RPMI8226 (cell line): ENCODE data around the gene PVALB.

Source experiments
- DNase-seq: peaks from one replicate; pipeline ENCODE4 v3.0.0-alpha.2; 2015

The PVALB gene

DNA sequence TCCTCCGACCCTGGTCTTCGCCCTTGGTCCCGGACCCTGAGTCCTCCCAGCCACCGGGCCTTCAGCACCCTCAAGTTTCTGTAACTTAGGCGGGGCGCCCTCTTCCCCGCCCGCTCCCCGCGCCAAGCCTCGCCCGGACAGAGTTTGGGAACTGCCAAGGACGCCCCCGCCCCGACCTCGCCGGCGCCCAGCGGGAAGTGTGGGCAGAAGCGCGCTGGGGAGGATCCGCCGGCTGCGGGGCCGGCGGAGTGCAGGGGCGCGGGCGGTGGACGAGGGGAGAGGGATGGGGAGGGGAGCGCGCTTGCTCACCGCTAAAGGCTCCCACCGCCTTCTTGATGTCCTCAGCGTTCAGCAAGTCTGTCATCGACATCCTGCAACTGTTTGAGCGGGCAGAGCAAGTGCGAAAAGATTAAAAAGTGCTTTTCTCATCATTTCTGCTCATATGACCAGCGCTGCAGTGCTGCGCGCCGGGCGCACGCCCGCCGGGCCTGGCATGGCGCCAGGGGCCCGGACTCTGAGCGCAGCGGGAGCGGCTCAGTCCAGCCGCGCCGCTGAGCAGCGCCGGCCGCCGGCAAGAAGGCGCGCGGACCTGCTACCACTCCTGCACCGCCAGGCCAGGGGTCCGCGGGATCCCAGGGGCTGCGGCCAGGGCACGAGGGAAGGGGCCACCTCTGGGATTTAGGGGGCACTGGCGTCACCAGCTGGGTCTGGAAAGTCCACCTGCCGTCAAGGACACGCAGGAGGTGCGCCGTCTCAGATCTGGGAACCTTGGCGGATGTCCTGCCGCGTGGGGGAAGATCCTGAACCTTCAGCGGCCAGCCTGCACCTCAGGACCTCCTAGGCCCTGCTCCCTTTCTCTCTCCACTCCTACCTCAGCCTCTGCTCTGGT, at the start of gene PVALB:
PVALB (minus strand) TSS at position 400 of the 889 bp plus-strand sequence; CDS start at position 370, 30 bp downstream.
- peak; percentile 93 for DNase-seq

DNA sequence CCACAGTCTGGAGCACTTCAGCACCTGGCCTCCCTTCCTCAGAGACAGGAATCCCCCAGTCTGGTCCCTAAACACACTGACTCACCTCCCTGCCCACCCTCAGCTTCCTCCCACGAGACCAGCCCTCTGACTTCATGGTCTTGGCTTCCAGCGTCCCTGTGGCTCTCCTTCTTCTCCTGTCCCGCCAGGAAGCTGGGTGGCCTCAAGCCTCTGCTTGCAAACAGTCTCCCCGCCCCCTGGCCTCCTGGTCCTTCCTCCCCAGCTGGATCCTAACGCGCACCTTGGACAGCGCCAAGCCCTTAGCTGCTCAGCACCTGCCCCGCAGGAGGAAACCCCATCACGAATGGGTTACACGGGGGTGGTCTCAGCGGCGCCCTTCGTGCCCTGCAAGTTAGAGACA, 48.5 kb upstream of the PVALB start:
- DNase-seq, result no peak

GRCh38 chr22:36864454-36865215, 47.8 kb upstream of the PVALB start:
- peak; percentile 77 for DNase-seq

DNA sequence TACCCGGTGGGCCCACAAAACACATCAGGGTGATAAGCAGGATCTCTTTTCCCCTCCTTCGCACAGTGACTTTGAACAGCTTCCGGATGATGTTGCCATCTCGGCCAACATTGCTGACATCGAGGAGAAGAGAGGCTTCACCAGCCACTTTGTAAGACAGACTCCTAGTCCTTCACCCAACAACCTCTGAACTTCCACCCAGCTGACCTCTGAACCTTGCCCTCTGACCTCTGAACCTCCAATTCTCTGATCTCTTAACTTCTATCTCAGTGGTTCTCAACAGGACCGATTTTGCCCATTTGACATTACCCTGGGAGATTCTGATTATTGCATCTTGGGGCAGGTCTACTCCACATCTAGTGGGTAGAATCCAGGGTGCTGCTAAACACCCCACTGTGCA, 47.1 kb upstream of the PVALB start:
- no peak for DNase-seq

DNA sequence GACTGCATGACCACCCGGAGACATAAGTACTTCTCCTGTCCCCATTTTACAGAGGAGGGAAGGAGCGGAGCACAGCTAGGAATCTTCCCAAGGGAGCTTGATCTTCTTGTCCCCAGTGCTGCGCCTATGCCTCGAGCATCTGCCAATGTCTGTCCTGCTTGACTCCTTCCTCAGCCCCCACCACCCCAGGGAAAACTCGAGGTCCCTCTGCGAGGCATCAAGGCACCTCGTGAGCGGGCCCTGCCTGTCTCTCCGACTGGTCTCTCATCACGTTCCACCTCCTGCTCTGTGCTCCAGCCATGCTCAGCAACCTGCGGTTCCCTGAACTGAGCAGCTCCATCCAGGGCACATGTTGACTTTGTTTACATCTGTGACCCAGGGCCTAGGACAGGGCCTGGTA, 46.4 kb upstream of the PVALB start:
- no peak for DNase-seq

DNA sequence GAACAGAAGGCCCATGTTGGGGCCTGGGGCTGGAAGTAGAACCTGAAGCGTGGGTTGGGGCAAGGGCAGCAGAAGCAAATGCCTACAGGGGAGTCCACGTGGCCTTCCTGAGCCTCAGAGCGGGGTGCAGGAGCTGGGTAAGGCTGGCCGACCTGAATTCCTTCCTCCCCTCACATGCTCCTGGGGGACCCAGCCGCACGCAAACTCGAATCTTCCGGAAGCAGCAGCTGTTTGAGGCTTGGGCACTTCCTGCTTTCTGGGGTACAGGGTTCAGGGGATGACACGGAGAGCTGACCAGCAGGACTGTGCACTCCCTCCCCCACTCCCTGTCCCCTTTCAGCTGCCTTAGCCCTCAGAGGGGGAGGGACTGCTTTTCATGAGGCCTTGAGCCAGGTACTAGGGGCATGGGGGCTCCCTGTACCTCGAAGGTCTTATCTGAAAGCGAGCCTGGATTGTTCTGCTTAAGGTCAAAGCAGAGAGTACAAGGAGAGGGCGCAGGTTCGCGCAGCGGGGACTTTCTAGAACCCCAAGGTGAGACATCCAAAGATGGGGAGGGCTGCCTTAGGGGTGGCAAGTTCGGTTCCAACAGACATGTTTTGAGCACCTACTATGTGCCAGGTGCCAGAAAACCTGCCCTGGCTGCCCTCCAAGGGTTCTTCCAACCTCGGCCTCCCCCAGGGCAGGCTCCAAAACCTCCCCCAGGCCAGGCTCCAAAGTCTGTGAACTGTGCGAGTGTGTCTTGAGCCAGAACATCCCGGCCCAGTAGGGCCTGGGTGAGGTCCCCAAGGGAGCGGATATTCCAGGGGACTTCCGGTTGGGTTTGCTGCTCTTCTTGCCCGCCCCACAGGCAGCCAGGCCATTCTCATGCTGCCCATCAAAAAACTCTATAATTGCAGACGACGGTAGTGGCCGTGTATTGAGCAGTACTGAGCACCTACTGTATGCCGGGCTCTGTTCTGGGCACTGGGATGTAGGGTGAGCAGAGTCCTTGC, 45.7 kb upstream of the PVALB start:
- DNase-seq, result peak; percentile 74

DNA sequence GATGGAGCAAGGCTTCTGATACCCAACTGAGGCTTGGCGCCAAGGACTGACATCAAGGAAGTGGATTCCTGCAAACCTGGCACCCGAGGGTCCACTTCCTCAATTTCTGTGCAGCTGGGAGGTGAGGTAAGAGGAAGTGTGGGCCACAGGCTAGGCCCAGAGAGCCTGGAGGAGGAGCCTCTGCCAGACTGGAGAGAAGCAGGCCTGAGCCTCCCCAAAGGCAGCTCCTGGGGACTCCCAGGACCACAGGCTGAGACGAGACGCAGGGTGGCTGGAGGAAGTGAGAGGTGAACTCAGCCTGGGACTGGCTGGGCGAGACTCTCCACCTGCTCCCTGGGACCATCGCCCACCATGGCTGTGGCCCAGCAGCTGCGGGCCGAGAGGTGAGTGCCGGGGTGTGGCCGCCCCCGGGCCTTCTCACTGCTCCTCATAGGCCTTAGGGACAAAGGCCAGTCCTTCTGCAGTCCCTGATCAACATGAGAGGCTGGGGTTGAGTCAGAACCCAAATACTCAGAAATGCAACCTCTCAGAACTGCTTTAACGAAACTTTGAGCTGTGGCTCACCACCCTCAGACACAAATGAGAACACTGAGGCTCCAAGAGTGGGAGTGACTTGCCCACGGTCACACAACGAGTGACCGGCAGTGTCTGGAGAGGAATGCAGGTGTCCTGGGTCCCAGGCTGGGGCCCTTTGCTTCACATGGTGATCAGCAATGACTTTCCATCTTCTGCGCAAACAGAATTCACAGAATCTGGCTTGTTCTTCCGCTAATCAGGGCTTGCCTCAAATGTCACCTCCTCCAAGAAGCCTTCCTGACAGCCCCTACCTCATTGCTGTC, 44.2 kb upstream of the PVALB start, which contains the start of gene NCF4:
NCF4 (plus strand) TSS at position 186 of the 839 bp plus-strand sequence; CDS start at position 352, 166 bp downstream.
- peak; percentile 98 for DNase-seq

- DNase-seq, result no peak
These were observed 43.6 kb upstream of the PVALB start for GRCh38 chr22:36860438-36860820.

- DNase-seq, result peak; percentile 40
These were observed 43.2 kb upstream of the PVALB start for GRCh38 chr22:36860017-36860416.

DNA sequence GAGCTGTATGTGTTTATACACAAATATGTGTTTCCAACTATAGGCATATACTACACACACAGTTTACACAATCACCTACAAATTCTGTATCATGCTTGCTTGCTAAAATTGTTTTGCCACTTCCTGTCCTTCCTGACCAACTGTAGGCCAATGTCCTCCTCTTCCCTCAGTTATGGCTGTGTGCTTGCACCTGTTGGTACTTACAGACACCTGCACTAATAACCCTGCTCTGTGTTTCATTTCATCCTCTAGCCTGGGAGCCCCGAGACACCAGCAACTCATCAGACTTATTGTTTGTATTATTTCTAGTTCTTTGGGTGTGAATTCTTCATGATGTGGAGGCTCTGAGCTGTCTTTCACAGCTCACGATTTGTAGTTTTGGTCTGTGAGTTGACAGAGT, 42.1 kb upstream of the PVALB start:
- peak; percentile 63 for DNase-seq

DNA sequence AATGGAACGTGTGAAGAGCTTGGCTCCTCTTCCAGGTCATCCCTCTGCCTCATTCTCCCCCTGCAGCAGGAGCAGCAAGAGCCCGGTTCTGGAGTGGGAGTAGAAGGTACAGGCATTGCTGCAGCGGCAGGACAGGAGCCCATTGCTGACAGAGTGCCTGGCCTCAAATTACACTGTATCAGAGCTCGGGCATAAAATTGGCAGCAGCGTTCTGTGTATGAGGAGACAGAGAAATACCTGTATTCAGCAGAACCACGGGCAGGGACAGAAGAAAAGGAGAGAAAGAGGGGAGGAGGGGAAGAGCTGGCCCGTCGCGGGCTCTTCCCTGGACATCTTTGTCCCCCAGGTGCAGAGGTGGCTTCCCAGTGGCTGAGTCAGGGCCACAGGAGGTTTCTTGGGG, 41.3 kb upstream of the PVALB start:
- peak; percentile 72 for DNase-seq

GRCh38 chr22:36856792-36857135, 39.9 kb upstream of the PVALB start:
- no peak for DNase-seq

GRCh38 chr22:36856121-36856791, 39.4 kb upstream of the PVALB start:
- DNase-seq, result peak; percentile 95

DNA sequence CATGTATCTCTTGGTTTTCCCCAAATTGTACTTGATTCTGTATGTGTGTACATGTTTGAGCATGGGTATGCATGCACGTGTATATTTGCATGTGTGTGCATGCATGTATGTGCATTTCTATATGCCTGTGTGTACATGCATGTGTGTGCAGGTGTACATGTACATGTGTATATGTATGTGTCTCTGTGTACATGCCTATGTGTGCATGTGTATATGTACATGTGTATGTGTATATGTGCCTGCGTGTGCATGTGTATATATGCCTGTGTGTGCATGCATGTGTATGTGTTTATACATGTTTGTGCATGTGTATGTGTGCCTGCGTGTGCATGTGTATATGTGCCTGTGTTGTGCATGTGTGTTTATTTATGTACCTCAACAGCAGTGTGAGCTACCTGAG, 38.6 kb upstream of the PVALB start:
- DNase-seq, result no peak

DNA sequence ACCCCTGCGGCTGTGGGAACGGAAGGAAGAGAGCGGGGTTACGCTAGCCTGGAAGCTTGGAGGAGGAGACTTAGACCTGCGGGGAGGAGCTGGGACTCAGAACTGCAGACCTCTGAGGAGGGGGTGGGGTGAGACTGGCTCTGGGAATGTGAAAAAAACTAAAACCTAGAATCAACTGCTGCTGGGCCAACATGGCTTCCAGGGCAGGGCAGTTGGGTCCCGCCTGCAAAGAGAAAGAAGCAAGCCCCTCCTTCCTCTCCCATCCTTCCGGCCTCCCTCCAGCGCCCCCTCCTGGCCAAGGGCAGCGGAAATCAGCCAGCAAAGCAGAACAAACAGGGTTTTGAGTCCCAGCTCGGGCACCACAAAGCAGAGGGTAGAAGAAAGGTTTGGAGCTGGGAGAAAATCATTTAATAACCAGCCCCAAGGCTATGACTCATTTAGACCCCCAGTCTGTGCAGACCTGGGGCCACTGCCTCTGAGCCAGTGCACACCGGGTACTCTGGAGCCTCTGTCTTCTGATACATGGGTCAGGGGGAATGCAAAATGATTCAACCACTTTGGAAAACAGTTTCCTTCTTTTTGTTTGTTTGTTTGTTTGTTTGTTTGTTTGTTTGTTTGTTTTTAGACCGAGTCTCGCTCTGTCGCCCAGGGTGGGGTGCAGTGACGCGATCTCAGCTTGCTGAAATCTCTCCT, 36.7 kb upstream of the PVALB start:
- DNase-seq, result peak; percentile 82

DNA sequence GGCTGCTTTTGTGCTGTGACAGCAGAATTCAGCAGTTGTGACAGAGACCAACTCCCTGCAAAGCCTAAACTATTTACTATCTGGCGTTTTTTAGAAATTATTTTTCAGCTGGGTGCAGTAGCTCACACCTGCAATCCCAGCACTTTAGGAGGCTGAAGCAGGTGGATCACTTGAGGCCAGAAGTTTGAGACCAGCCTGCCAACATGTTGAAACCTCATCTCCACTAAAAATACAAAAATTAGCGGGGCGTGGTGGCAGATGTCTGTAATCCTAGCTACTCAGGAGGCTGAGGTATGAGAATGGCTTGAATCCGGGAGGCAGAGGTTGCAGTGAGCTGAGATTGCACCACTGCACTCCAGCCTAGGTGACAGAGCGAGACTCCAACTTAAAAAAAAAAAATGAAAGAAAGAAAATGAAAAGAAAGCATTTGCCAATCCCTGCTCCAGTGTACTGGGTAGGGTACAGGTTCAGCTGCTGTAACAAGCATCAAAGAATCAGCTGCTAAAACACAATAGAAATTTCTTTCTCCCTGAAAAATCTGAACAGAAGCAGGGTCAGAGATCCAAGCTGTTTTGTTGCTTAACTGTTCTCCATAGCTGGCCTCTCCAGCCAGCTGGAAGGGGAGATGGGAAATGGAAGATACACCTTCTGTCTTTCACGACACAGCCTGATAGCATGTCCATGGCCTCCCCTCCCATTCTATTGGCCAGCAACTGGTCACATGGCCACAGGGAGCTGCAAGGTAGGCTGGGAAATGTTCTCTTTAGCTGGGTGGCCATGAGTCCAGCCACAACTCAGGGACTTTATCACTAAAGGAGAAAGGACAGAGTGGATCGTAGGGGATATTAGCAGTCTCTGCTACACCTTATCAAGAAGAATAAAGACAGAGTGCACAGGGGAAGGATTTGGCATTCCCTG, 35.5 kb upstream of the PVALB start:
- peak; percentile 79 for DNase-seq

GRCh38 chr22:36850682-36851081, 33.8 kb upstream of the PVALB start:
- DNase-seq, result no peak

DNA sequence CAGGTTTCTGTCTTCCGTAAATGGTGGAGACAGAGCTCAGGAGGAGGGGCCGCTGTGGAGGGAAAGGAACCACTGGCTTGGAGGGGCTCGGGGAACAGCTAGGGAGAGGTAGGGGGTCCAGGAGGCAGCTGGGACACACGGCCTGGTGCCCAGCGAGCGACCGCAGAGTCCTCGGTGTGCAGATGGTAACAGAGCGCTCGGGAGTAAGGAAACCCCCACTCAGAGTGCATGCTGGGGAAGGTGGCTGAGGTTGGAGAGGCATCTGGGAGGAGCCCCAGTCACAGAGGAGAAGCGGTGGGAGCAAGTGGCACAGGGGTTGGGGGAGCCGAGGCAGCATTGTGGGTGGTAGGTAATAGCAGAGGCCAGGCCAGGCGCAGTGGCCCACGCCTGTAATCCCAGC, 33.2 kb upstream of the PVALB start:
- DNase-seq, result no peak

DNA sequence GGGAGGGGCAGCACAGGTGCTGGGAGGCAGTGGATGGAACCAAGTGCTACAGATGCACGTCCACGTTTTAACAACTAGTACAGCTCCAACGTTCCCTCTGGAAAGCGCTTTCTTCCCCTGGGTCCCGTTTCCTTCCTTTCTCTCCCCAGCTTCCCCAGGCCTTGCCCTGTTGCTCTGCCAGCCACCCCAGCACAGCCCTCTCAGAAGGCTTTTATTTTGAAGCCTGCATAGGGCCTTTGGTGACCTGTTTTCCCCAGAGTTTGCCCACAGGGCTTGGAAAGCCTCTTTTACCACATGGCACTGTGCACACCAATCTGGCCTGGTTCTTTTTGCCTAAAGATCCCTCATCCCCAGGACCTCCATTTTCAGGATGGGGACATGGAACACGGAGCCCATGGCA, 30.1 kb upstream of the PVALB start:
- peak; percentile 23 for DNase-seq
